Mesenchymal stem cell (in vitro differentiated cells and primary cell): ENCODE measurements around the gene TOLLIP.

ENCODE experiments used
- DNase-seq: peaks from one replicate; pipeline ENCODE4 v3.0.0-alpha.2; 2013
- H2AFZ ChIP-seq: one replicate; pipeline ENCODE4 v1.6.1; 2013; ENCODE audit warnings: low read depth, mild to moderate bottlenecking, control low read depth, inconsistent platforms, low read length, moderate library complexity
- H2AK5ac ChIP-seq: 2 replicates; pipeline ENCODE4 v1.6.1; 2013; ENCODE audit warnings: low read length, moderate library complexity, mild to moderate bottlenecking, inconsistent platforms; ENCODE audit not compliant: severe bottlenecking
- H2BK120ac ChIP-seq: one replicate; pipeline ENCODE4 v1.6.1; 2013; ENCODE audit warnings: low read depth, mild to moderate bottlenecking, inconsistent platforms, low read length, moderate library complexity
- H2BK12ac ChIP-seq, 2 experiments: one replicate each; pipeline ENCODE4 v1.6.1; 2013; ENCODE audit warnings: inconsistent platforms in 2 of 2, low read length in 2 of 2, mild to moderate bottlenecking in 2 of 2, moderate library complexity in 2 of 2, control low read depth in 1 of 2
- H2BK15ac ChIP-seq: one replicate; pipeline ENCODE4 v1.6.1; 2013; ENCODE audit warnings: mild to moderate bottlenecking, low read depth, inconsistent platforms; ENCODE audit not compliant: poor library complexity, severe bottlenecking
- H2BK5ac ChIP-seq: 2 replicates; pipeline ENCODE4 v1.6.1; 2013; ENCODE audit warnings: low read depth, mild to moderate bottlenecking, low read length, control low read depth, inconsistent platforms; ENCODE audit not compliant: poor library complexity, severe bottlenecking
- H3K14ac ChIP-seq, 2 experiments: one replicate each; pipeline ENCODE4 v1.6.1; 2013; ENCODE audit warnings: inconsistent platforms in 2 of 2, low read length in 2 of 2, control low read depth in 1 of 2, mild to moderate bottlenecking in 1 of 2, moderate library complexity in 1 of 2
- H3K18ac ChIP-seq, 2 experiments: one replicate each; pipeline ENCODE4 v1.6.1; 2013; ENCODE audit warnings: inconsistent platforms in 2 of 2, low read length in 2 of 2, control low read depth in 1 of 2, low read depth in 1 of 2, mild to moderate bottlenecking in 1 of 2
- H3K23ac ChIP-seq, 2 experiments: one replicate each; pipeline ENCODE4 v1.6.1; 2013; ENCODE audit warnings: inconsistent platforms in 2 of 2, low read length in 2 of 2, mild to moderate bottlenecking in 2 of 2, moderate library complexity in 2 of 2, control low read depth in 1 of 2
- H3K27ac ChIP-seq: 2 replicates; pipeline ENCODE4 v1.5.1; 2013; ENCODE audit warnings: mild to moderate bottlenecking, moderate library complexity, low read length, control low read depth, inconsistent platforms; ENCODE audit not compliant: poor library complexity, severe bottlenecking
- H3K27me3 ChIP-seq, 2 experiments: 2 replicates each; pipeline versions ENCODE4 v1.6.1 to v1.7.0; 2013; ENCODE audit warnings: low read length in 2 of 2, mild to moderate bottlenecking in 2 of 2, moderate library complexity in 2 of 2, control low read depth in 1 of 2, inconsistent platforms in 1 of 2; ENCODE audit not compliant: control insufficient read depth in 1 of 2, insufficient read depth in 1 of 2
- H3K36me3 ChIP-seq, 2 experiments: 2 replicates each; pipeline versions ENCODE4 v1.6.1 to v1.7.0; 2013; ENCODE audit warnings: low read length in 2 of 2, control low read depth in 1 of 2, inconsistent platforms in 1 of 2, low read depth in 1 of 2, mild to moderate bottlenecking in 1 of 2; ENCODE audit not compliant: insufficient read depth in 2 of 2, control insufficient read depth in 1 of 2
- H3K4ac ChIP-seq, 2 experiments: one replicate each; pipeline ENCODE4 v1.6.1; 2013; ENCODE audit warnings: inconsistent platforms in 2 of 2, low read length in 2 of 2, mild to moderate bottlenecking in 2 of 2, moderate library complexity in 2 of 2, control low read depth in 1 of 2, low read depth in 1 of 2
- H3K4me1 ChIP-seq: 2 replicates; pipeline ENCODE4 v1.6.1; 2013; ENCODE audit warnings: low read depth, low read length, control low read depth; ENCODE audit not compliant: control insufficient read depth, insufficient read depth
- H3K4me2 ChIP-seq: 2 replicates; pipeline ENCODE4 v1.6.1; 2013; ENCODE audit warnings: low read length, mild to moderate bottlenecking, inconsistent platforms; ENCODE audit not compliant: poor library complexity, severe bottlenecking
- H3K4me3 ChIP-seq, 2 experiments: 2 replicates each; pipeline versions ENCODE4 v1.5.1 to v1.7.0; 2013; ENCODE audit warnings: low read length in 2 of 2, mild to moderate bottlenecking in 2 of 2, control low read depth in 1 of 2, low read depth in 1 of 2; ENCODE audit not compliant: insufficient read depth in 1 of 2
- H3K79me1 ChIP-seq: replicated peaks from 2 replicates; pipeline ENCODE4 v1.6.1; 2013; ENCODE audit warnings: mild to moderate bottlenecking, control low read depth, low read length, inconsistent platforms; ENCODE audit not compliant: poor library complexity, severe bottlenecking
- H3K9ac ChIP-seq: 2 replicates; pipeline ENCODE4 v1.7.0; 2013; ENCODE audit warnings: mild to moderate bottlenecking, low read length, moderate library complexity
- H3K9me3 ChIP-seq: 2 replicates; pipeline ENCODE4 v1.7.0; 2013; ENCODE audit warnings: mild to moderate bottlenecking, low read length; ENCODE audit not compliant: control insufficient read depth
- H4K8ac ChIP-seq: one replicate; pipeline ENCODE4 v1.6.1; 2013; ENCODE audit warnings: inconsistent platforms, mild to moderate bottlenecking, low read length, moderate library complexity
- H4K91ac ChIP-seq: one replicate; pipeline ENCODE4 v1.6.1; 2013; ENCODE audit warnings: mild to moderate bottlenecking, low read length, inconsistent platforms
- WGBS: methylation state at CpG from one replicate; pipeline ENCODE4 v1.1.7; 2013; ENCODE audit warnings: mixed read lengths; 5-methylcytosine and 5-hydroxymethylcytosine counted together

Gene TOLLIP

GRCh38 chr11:1344056-1344635 is 34.7 kb upstream of the TOLLIP start:
- Histone ChIP-seq H3K9me3 (no peaks in the 10 kb centered on the region), H2AK5ac (no peak overlapping the region), H2BK120ac (no peak overlapping the region), H3K14ac (no peak overlapping the region), H3K79me1 (no peaks in the 10 kb centered on the region), H3K27ac (no peak overlapping the region), H3K18ac (no peak overlapping the region), H4K8ac (no peak overlapping the region), H2BK12ac (no peak overlapping the region), H3K27me3 (peaks cover 34 to 37% of the 10 kb centered on the region in 2 experiments), H3K9ac (no peak overlapping the region), H3K23ac (no peak overlapping the region), H2BK5ac (no peak overlapping the region), H3K4me2 (no peak overlapping the region), H3K4me1 (peaks cover 1% of the 10 kb centered on the region), H3K4me3 (no peak overlapping the region), H3K36me3 (no peaks in the 10 kb centered on the region), H4K91ac (no peak overlapping the region), H2AFZ (no peak overlapping the region), H3K4ac (no peak overlapping the region), H2BK15ac (no peak overlapping the region)
- 91% methylated on average over 26 of the region's 26 CpGs for WGBS
- DNase-seq: no peak

- Histone ChIP-seq H3K27me3 (peaks cover 30 to 31% of the 10 kb centered on the region in 2 experiments), H3K4me1 (peaks cover 1% of the 10 kb centered on the region), H3K4ac (no peak overlapping the region), H3K23ac (no peak overlapping the region), H4K91ac (no peak overlapping the region), H3K9ac (no peak overlapping the region), H4K8ac (no peak overlapping the region), H3K18ac (no peak overlapping the region), H3K14ac (no peak overlapping the region), H2AK5ac (no peak overlapping the region), H3K4me2 (no peak overlapping the region), H2BK120ac (no peak overlapping the region), H3K27ac (no peak overlapping the region), H3K9me3 (no peaks in the 10 kb centered on the region), H3K36me3 (no peaks in the 10 kb centered on the region), H2AFZ (no peak overlapping the region), H2BK12ac (no peak overlapping the region), H2BK15ac (no peak overlapping the region), H3K79me1 (no peaks in the 10 kb centered on the region), H2BK5ac (no peak overlapping the region), H3K4me3 (no peak overlapping the region)
- 89% methylated on average over 25 of the region's 25 CpGs for WGBS
- DNase-seq: no peak
Observed at GRCh38 chr11:1343391-1344055, 34.1 kb upstream of the TOLLIP start.

GRCh38 chr11:1342946-1343345 is 33.5 kb upstream of the TOLLIP start:
- H3K18ac ChIP-seq: no peak overlapping the region
- H3K9ac ChIP-seq: no peak overlapping the region
- no peaks in the 10 kb centered on the region for H3K9me3 ChIP-seq
- H4K8ac ChIP-seq: no peak overlapping the region
- no peak overlapping the region for H2BK5ac ChIP-seq
- no peak overlapping the region for H2BK12ac ChIP-seq
- DNase-seq: no peak
- H3K14ac ChIP-seq: no peak overlapping the region
- H2AFZ ChIP-seq: no peak overlapping the region
- no peak overlapping the region for H3K23ac ChIP-seq
- no peak overlapping the region for H2AK5ac ChIP-seq
- no peak overlapping the region for H3K4ac ChIP-seq
- H2BK120ac ChIP-seq: no peak overlapping the region
- no peak overlapping the region for H3K4me3 ChIP-seq
- H3K27ac ChIP-seq: no peak overlapping the region
- H3K27me3 ChIP-seq: peaks cover 25 to 29% of the 10 kb centered on the region in 2 experiments
- H3K79me1 ChIP-seq: no peaks in the 10 kb centered on the region
- no peaks in the 10 kb centered on the region for H3K36me3 ChIP-seq
- no peak overlapping the region for H2BK15ac ChIP-seq
- 92% methylated on average over 10 of the region's 10 CpGs for WGBS
- H4K91ac ChIP-seq: no peak overlapping the region
- H3K4me1 ChIP-seq: peaks cover 1% of the 10 kb centered on the region
- no peak overlapping the region for H3K4me2 ChIP-seq

GRCh38 chr11:1341928-1342524 is 32.6 kb upstream of the TOLLIP start:
- Histone ChIP-seq H3K23ac (no peak overlapping the region), H3K14ac (no peak overlapping the region)

More at GRCh38 chr11:1341928-1342524, 32.6 kb upstream of the TOLLIP start:
- WGBS: 72% methylated on average over 16 of the region's 17 CpGs
- Histone ChIP-seq H2BK5ac (no peak overlapping the region), H4K8ac (no peak overlapping the region), H2BK15ac (no peak overlapping the region), H3K27ac (no peak overlapping the region), H3K9ac (no peak overlapping the region), H3K27me3 (peaks cover 18 to 28% of the 10 kb centered on the region in 2 experiments), H3K9me3 (no peaks in the 10 kb centered on the region), H3K36me3 (no peaks in the 10 kb centered on the region), H4K91ac (peak overlapping the region; percentile 39), H3K4ac (no peak overlapping the region), H2BK12ac (no peak overlapping the region), H3K79me1 (no peaks in the 10 kb centered on the region), H2BK120ac (no peak overlapping the region), H3K4me1 (peaks cover 3% of the 10 kb centered on the region), H3K4me3 (no peak overlapping the region), H3K18ac (no peak overlapping the region), H2AK5ac (no peak overlapping the region), H3K4me2 (no peak overlapping the region), H2AFZ (no peak overlapping the region)
- DNase-seq: peak; percentile 51
